ENCODE results near the gene IFITM10. TPM values are rescaled to one million over a fixed set of nuclear protein-coding genes. Genes with fewer than 3 reads are reported as not detected.

Gene IFITM10
- total and polyA plus RNA-seq, 11 donors = 0.12 to 3.6 (median 0.54) TPM

GRCh38 chr11:1739576-1739975 is 10.8 kb downstream of the IFITM10 start:
- H3K4me1 ChIP-seq = peaks cover 0 to 4% (median 0%) of the 10 kb centered on the region in 12 donors
- peaks cover 0 to 34% (median 8%) of the 10 kb centered on the region in 9 donors for H3K27me3 ChIP-seq
- H3K9me3 ChIP-seq = peaks cover 0 to 18% (median 7%) of the 10 kb centered on the region in 12 donors
- intact Hi-C loops (cut with DNase I) = no loop called here
- ATAC-seq (no peak), DNase-seq (no peak)
- no peaks in the 10 kb centered on the region for H3K36me3 ChIP-seq
- no peak overlapping the region for H3K4me3 ChIP-seq
- TF ChIP-seq POLR2A (IDR thresholded peaks at IDR 0.05) (no peak), CTCF (IDR thresholded peaks at IDR 0.05) (no peak)
- H3K27ac ChIP-seq = no peak overlapping the region
- WGBS, 4 donors = 72 to 77% (median 74%) methylated on average over 8 of the region's 8 CpGs

GRCh38 chr11:1738380-1738779 is 12.0 kb downstream of the IFITM10 start:
- no peak overlapping the region for H3K4me3 ChIP-seq
- peaks cover 0 to 18% (median 7%) of the 10 kb centered on the region in 12 donors for H3K9me3 ChIP-seq
- no peaks in the 10 kb centered on the region for H3K36me3 ChIP-seq
- TF ChIP-seq CTCF (IDR thresholded peaks at IDR 0.05) (no peak), POLR2A (IDR thresholded peaks at IDR 0.05) (no peak)
- WGBS, 4 donors = 91 to 93% (median 92%) methylated on average over 10 of the region's 10 CpGs
- H3K4me1 ChIP-seq = no peaks in the 10 kb centered on the region
- peaks cover 0 to 46% (median 12%) of the 10 kb centered on the region in 9 donors for H3K27me3 ChIP-seq
- ATAC-seq (no peak), DNase-seq (no peak)
- H3K27ac ChIP-seq = no peak overlapping the region
- intact Hi-C loops (cut with DNase I) = no loop called here

GRCh38 chr11:1737080-1737757 is 13.2 kb downstream of the IFITM10 start:
- Histone ChIP-seq H3K4me1 (no peaks in the 10 kb centered on the region), H3K27me3 (peaks cover 0 to 55% (median 15%) of the 10 kb centered on the region in 9 donors), H3K27ac (no peak overlapping the region), H3K36me3 (no peaks in the 10 kb centered on the region), H3K9me3 (peaks cover 0 to 18% (median 7%) of the 10 kb centered on the region in 12 donors), H3K4me3 (no peak overlapping the region)
- WGBS, 4 donors = 81 to 89% (median 84%) methylated on average over 6 of the region's 6 CpGs
- ATAC-seq = no peak
- intact Hi-C loops (cut with DNase I) = no loop called here
- no peak for DNase-seq
- TF ChIP-seq POLR2A (IDR thresholded peaks at IDR 0.05) = no peak
- no peak for TF ChIP-seq CTCF (IDR thresholded peaks at IDR 0.05)

- Histone ChIP-seq H3K9me3 (peaks cover 0 to 18% (median 7%) of the 10 kb centered on the region in 12 donors), H3K4me1 (no peaks in the 10 kb centered on the region), H3K4me3 (no peak overlapping the region), H3K36me3 (no peaks in the 10 kb centered on the region), H3K27me3 (peaks cover 0 to 62% (median 15%) of the 10 kb centered on the region in 9 donors), H3K27ac (no peak overlapping the region)
- ATAC-seq = no peak
- intact Hi-C loops (cut with DNase I) = no loop called here
- WGBS, 4 donors = 53 to 67% (median 58%) methylated on average over 3 of the region's 3 CpGs
- TF ChIP-seq CTCF (IDR thresholded peaks at IDR 0.05) (no peak), POLR2A (IDR thresholded peaks at IDR 0.05) (no peak)
- DNase-seq = no peak
These were observed 13.9 kb downstream of the IFITM10 start for GRCh38 chr11:1736447-1736992.

Data from heart left ventricle (tissue), 16 donors.